Epidermal melanocyte (primary cell): ENCODE measurements around the gene SAMHD1.
"Not testable (repeated sequence)": the region's sequence is repeated elsewhere in the genome, so short reads cannot be mapped to it uniquely, and the experiment has no call there.

Source experiments
- DNase-seq: peaks from one replicate; pipeline ENCODE4 v3.0.0; 2011; ENCODE audit warnings: low spot score; ENCODE audit not compliant: insufficient read length

SAMHD1 gene

DNA sequence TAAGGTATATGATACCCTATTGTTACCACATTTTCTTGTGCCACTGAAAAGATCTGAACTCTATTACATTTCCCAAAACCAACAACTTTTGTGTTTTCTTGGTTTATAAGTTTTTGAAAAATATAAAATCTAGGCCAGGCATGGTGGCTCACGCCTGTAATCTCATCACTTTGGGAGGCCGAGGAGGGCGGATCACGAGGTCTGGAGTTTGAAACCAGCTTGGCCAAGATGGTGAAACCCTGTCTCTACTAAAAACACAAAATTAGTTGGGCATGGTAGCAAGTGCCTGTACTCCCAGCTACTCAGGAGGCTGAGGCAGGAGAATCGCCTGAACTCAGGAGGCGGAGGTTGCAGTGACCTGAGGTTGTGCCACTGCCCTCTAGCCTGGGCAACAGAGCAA is 34.3 kb downstream of the SAMHD1 start:
- DNase-seq, result no peak

DNA sequence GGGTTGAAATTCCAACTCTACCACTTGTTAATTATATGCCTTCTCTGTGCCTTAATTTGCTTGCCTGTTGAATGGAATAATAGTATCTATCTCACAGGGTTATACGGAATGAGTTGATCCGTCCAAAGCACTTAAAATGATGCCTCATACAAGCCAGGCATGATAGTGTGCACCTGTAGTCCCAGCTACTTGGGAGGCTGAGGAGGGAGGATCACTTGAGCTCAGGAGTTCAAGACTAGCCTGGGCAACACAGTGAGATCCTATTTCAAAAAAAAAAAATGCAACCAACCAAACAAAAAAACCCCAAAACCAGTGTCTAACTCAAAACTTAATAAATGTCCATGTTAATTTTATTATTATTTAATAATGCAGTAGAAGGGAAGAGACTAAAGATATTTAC is 35.3 kb downstream of the SAMHD1 start:
- DNase-seq, result no peak

GRCh38 chr20:36908603-36909002 is 42.9 kb downstream of the SAMHD1 start:
- DNase-seq, result no peak

DNA sequence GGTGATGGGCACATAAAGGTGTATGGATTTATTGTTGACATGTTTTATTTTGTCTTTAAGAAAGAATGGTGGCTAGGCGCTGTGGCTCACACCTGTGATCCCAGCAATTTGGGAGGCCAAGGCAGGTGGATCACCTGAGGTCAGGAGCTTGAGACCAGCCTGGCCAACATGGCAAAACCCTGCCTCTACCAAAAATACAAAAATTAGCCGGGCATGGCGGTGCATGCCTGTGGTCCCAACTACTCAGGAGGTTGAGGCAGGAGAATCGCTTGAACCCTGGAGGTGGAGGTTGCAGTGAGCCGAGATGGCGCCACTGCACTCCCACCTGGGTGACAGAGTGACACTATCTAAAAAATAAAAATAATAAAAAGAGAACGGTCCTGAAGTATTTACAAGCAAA is 45.4 kb downstream of the SAMHD1 start:
- not testable (repeated sequence) for DNase-seq

- not testable (repeated sequence) for DNase-seq
Measured at GRCh38 chr20:36905566-36905965, 45.9 kb downstream of the SAMHD1 start.

GRCh38 chr20:36904690-36905089 is 46.8 kb downstream of the SAMHD1 start:
- no peak for DNase-seq

DNA sequence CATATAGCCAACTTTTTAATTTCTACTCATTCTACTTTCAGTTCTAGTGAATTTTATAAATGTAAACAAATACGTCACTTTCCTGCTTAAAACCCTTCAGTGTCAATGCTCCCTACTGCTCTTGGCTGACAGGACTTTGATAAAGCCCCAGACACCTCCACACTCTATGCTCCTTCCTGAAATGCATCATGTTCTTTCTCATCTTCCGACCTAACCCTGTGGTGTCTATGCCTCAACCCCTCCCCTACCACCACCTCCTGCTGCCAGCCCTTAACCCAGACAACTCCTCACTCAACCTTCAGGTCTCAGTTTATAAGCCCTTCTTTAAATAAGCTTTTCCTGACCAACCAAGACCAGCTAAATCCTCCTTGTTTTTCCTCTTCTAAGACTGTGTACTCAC is 56.5 kb downstream of the SAMHD1 start:
- DNase-seq, result no peak

DNA sequence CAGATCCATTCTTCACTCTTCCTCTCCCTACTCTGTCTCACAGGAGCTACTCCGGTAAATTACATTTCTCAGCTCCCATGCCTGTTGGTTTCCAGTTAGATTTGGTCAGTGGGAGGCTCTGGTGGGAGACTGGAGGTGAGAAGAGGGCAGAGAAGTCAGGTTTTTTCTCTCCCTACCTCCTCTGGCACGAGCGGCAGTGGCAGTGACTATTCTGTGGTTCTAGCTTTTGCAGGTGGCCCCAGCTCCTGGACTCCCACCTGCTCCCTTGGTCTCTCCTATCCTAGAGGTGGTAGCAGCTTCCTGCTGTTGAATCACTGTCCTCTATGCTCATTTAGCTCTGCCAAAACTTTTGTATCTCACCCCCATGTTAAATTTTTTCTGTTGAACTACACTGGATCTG is 57.7 kb downstream of the SAMHD1 start:
- DNase-seq, result no peak

DNA sequence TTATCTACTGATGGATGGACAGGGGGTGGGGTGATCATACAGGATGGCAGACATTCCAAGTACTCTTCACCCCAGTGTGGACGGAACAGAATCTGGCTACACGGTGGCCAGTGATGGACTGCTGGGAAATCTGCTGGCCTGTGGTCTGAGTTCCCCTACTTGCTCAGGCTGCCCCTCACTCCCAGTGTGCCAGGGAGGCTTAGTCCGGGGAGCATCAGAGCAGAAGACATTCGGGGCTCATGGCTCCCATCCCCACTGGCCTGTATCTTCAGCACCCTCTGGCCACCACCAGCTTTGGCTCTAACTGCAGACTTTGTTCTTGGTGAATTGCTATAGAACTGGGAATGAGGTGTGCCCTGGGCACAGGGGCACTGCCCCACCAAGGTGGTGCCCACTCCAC is 60.3 kb downstream of the SAMHD1 start:
- DNase-seq, result no peak

- DNase-seq, result no peak
Measured at GRCh38 chr20:36890586-36890985, 60.9 kb downstream of the SAMHD1 start.

GRCh38 chr20:36888880-36889516 is 62.5 kb downstream of the SAMHD1 start:
- no peak for DNase-seq

DNA sequence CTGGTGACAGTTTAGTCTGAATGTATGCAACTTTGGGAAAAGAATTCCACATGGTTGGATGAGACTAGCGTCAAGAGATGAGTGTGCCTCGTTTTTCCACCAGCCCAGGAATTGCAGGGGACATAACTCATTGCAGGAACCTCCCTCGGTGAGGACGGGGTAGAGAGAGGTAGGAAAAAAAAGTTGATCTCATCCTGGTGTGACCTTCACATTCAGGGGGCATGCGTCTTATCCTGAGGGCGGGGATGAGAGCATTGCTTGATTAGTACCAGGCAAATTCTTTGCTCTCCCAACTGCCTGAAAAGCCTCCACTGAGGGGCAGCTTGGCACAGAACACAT is 63.8 kb downstream of the SAMHD1 start:
- DNase-seq, result no peak

GRCh38 chr20:36886859-36887751 is 64.4 kb downstream of the SAMHD1 start:
- peak; percentile 89 for DNase-seq

DNA sequence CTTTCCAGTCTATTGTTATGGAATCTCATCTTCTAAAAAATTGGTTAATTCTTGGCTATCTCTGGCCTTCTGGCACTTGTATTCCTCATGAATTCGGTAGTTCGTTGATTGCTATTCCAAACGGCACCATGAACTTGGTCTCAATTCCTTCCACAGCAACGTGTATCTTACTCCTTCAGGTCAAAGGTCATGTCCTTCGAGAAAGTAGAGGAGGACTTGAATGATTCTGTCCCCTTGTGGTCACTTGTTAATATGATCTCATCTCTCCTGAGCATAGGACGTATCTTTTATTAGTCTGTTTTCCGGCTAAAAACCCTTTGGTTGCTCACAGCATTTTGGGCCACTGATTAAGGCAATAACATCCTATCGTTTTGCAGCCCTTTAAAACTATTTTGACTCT is 66.2 kb downstream of the SAMHD1 start:
- DNase-seq, result no peak

GRCh38 chr20:36883977-36884535 is 67.5 kb downstream of the SAMHD1 start:
- DNase-seq, result no peak

DNA sequence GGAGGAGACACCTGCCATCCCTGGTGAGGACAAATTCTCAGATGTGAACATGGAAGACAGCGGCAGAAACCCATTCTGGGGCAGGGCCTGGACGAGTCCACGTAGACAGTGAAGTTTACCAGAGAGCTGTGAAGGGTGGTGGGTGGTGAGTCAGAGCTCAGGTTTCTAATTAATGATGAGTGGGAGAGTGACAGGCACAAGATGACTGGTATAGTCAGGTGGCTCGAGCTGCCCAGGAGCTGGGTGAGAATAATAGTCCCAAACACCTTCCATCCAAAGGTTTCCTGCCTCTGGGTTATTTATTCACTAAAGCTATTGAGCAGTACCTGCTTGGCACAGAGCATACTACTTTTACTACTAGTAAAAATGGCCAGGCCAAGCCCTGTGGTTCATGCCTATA is 69.6 kb downstream of the SAMHD1 start:
- DNase-seq, result no peak

- DNase-seq, result no peak
Measured at GRCh38 chr20:36881331-36881730, 70.2 kb downstream of the SAMHD1 start.

DNA sequence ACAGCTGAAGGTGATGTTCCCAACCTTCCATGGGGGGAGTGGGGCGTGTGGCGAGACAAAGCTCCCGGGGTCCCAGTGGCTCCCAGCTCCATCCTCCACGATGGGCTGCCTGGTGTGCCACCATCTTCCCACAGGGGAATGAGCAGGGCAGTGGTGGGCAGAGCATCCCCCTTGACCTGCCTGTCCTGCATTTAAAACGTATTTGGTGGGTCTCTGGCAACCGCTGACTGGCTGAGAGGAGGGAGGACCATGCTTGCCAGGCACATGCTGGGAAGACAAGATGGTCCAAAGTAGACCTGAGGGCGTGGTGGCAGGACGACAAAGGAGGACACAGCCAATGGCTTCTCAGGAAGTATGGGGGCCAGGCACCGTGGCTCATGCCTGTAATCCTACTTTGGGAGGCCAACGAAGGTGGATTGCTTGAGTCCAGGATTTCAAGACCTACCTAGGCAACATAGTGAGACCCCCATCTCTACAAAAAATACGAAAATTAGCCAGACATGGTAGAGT is 70.7 kb downstream of the SAMHD1 start:
- DNase-seq, result no peak

DNA sequence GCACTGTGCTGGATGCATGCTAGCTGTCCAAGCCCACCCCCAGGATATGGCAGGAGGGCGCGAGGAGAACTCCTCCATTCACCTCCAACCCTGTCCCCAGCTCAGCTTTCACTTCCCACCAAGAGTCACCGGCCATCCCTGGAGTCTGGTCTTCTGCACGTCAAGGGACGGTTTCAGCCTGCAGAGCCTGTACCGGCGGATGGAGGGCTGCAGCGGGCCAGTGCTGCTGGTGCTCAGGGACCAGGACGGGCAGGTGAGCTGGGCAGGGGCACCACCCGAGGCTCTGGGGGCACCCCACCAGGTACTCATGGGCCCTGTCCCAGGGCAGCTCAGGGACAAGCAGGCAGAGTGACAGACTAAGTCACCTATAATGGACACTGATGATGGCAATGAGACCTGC is 72.6 kb downstream of the SAMHD1 start:
- DNase-seq, result no peak

DNA sequence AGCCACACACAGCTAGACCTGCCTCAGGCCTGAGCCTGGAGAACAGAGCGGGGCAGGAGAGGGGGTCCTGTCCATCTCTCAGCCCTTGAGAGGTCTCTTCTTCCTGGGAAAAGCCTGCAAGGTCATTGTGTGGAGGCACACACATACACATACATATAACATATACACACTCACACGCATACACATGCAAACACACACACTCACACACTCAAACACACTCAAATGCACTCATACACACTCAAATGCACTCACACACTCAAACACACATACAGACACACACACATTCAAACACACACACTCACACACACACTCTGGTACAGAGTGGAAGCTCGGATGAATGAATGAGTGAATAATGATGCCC is 75.1 kb downstream of the SAMHD1 start:
- no peak for DNase-seq

DNA sequence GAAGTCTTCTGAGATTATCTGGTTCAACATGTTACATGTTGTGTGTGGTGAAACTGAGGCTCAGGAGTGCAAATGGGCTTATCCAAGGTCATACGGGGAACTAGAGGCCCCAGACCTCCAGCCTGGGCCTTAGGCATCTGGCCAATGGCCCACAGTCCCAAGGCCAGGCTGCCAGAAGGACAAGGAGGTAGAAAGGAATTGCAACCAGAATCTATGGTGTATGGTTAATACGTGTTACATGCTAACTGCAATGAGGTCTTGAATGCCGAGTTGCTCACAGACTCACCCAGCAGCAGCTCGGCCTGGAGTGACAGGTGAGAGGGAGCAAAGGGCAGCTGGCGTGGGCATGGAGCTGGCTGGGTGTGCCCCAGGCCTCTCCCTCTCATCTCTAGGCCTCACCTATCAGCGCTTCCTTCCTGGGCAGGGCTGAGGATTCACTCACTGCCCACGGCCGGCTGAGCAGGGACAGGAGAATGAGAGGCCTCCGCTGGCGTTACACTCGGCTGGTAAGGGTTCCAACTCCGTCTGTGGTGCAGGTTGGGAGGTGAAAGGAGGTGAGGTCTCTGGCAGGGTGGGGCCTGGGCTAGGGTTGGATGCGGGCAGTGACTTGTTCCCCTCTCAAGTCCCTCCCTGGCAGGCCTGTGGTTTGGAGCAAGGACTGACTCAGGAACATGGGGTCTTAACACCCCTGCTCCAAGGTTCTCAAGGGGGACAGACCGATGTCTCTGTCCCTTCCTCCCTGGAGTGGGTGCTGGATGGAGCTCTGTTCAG is 75.6 kb downstream of the SAMHD1 start, which contains the start of gene TLDC2:
TLDC2 (plus strand) TSS at position 437 of the 771 bp plus-strand sequence; CDS start at position 474, 37 bp downstream.
- no peak for DNase-seq

DNA sequence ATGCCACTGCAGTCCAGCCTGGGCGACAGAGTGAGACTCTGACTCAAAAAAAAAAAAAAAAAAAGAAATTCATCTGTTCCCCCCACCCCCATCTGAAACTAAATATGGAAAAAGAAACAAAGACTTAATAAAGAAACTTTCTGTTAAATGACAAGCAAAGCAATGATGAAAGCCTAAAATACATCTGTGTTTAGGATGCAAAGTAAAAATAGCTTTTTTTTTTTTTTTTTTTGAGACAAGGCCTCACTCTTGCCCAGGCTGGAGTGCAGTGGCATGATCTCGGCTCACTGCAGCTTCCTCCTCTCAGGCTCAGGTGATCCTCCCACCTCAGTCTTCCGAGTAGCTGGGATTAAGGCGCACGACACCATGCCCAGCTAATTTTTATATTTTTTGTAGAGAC is 76.4 kb downstream of the SAMHD1 start:
- not testable (repeated sequence) for DNase-seq
